Measurements from ENCODE around the gene CAMK1D. TPM values are rescaled to one million over a fixed set of nuclear protein-coding genes. Genes with fewer than 3 reads are reported as not detected.

The CAMK1D gene
- total RNA-seq, 1 donor from 2014 or later: 1.0 TPM

GRCh38 chr10:12675186-12675585 is 325.8 kb downstream of the CAMK1D start:
- no peak for DNase-seq (ENCODE audit: low read depth)
- no peak for TF ChIP-seq CTCF (conservative IDR thresholded peaks at IDR 0.05; ENCODE audit: low read depth, low read length)
- no peak overlapping the region for H3K4me3 ChIP-seq (ENCODE audit: low read depth, low read length)

- DNase-seq (ENCODE audit: low read depth): no peak
- TF ChIP-seq CTCF (conservative IDR thresholded peaks at IDR 0.05; ENCODE audit: low read depth, low read length): no peak
- no peak overlapping the region for H3K4me3 ChIP-seq (ENCODE audit: low read depth, low read length)
These were observed 330.3 kb downstream of the CAMK1D start for GRCh38 chr10:12679636-12680035.

- TF ChIP-seq CTCF (conservative IDR thresholded peaks at IDR 0.05; ENCODE audit: low read depth, low read length): no peak
- no peak for DNase-seq (ENCODE audit: low read depth)
- H3K4me3 ChIP-seq (ENCODE audit: low read depth, low read length): no peak overlapping the region
These were observed 331.9 kb downstream of the CAMK1D start for GRCh38 chr10:12681252-12681651.

GRCh38 chr10:12684784-12685183 is 335.4 kb downstream of the CAMK1D start:
- no peak overlapping the region for H3K4me3 ChIP-seq (ENCODE audit: low read depth, low read length)
- DNase-seq (ENCODE audit: low read depth): no peak
- TF ChIP-seq CTCF (conservative IDR thresholded peaks at IDR 0.05; ENCODE audit: low read depth, low read length): no peak

- no peak for DNase-seq (ENCODE audit: low read depth)
- no peak overlapping the region for H3K4me3 ChIP-seq (ENCODE audit: low read depth, low read length)
- TF ChIP-seq CTCF (conservative IDR thresholded peaks at IDR 0.05; ENCODE audit: low read depth, low read length): no peak
These were observed 336.1 kb downstream of the CAMK1D start for GRCh38 chr10:12685261-12686058.

GRCh38 chr10:12687996-12688395 is 338.6 kb downstream of the CAMK1D start:
- DNase-seq (ENCODE audit: low read depth): no peak
- TF ChIP-seq CTCF (conservative IDR thresholded peaks at IDR 0.05; ENCODE audit: low read depth, low read length): no peak
- no peak overlapping the region for H3K4me3 ChIP-seq (ENCODE audit: low read depth, low read length)

GRCh38 chr10:12689893-12690292 is 340.5 kb downstream of the CAMK1D start:
- TF ChIP-seq CTCF (conservative IDR thresholded peaks at IDR 0.05; ENCODE audit: low read depth, low read length): no peak
- DNase-seq (ENCODE audit: low read depth): no peak
- H3K4me3 ChIP-seq (ENCODE audit: low read depth, low read length): no peak overlapping the region

Data from epithelial cell of proximal tubule (primary cell).